ENCODE measurements around the gene HMX1.

The HMX1 gene

DNA sequence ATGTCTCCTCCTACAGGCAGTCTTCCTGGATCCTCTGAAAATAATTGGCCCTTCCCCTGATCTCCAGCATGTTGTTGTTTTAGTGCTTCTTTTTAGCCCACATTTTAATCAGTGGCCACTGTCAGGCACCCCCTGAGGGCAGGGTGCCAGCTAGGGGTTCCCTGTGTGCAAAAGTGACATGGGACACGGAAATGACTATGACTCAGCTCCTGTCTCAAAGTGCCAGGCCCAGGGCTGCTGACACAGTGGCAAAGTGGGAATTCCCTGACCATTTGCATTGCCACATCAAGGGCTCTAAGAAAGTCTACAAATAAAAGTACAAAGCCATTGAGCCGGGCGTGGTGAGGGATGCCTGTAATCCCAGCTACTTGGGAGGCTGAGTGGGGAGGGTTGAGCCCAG, 24.8 kb downstream of the HMX1 start:
- H3K27ac ChIP-seq, result no peak overlapping the region
- peak; percentile 1 for DNase-seq
- TF ChIP-seq, protein P1, sequence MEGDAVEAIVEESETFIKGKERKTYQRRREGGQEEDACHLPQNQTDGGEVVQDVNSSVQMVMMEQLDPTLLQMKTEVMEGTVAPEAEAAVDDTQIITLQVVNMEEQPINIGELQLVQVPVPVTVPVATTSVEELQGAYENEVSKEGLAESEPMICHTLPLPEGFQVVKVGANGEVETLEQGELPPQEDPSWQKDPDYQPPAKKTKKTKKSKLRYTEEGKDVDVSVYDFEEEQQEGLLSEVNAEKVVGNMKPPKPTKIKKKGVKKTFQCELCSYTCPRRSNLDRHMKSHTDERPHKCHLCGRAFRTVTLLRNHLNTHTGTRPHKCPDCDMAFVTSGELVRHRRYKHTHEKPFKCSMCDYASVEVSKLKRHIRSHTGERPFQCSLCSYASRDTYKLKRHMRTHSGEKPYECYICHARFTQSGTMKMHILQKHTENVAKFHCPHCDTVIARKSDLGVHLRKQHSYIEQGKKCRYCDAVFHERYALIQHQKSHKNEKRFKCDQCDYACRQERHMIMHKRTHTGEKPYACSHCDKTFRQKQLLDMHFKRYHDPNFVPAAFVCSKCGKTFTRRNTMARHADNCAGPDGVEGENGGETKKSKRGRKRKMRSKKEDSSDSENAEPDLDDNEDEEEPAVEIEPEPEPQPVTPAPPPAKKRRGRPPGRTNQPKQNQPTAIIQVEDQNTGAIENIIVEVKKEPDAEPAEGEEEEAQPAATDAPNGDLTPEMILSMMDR (IDR thresholded peaks at IDR 0.05; ENCODE audit: low read depth, low read length), result no peak
- no peaks in the 10 kb centered on the region for H3K27me3 ChIP-seq (ENCODE audit: insufficient read depth, low read depth, severe bottlenecking)
- peaks cover 5% of the 10 kb centered on the region for H3K9me3 ChIP-seq (ENCODE audit: severe bottlenecking)
- no peak overlapping the region for H3K4me3 ChIP-seq (ENCODE audit: low read depth, low read length)
- H3K36me3 ChIP-seq, result peaks cover 15% of the 10 kb centered on the region

DNA sequence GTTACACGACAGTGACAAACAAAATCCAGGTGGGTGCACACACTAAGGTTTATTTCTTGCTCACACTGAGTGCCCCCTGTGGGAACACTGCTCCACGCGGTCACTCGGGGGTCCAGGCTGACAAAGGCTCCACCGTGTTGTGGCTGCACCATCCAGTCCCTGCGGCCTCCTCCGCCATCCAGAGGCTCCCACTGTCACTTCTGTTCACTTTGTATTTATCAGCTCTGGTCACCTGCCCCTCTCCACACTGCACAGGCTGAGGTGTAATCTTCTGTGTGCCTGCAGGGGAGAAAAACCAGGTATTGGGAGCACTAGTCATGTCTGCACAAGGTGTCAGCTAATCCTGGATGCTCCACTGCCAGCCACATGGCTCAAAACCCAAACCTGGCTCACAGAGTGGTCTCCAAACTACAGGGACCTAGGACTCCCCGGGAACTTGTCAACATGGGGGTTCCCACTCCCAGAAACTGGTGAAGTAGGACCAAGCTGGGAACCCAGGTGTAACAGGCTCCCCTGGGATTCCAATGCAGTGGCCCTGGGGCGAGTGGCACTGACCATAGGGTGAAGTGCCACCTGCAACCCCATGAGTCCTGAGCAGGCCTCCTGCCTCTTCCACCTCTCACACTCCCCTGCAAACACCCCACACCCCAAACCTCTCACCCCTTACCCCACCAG, 25.5 kb downstream of the HMX1 start:
- Histone ChIP-seq H3K36me3 (peaks cover 15% of the 10 kb centered on the region), H3K27me3 (ENCODE audit: insufficient read depth, low read depth, severe bottlenecking) (no peaks in the 10 kb centered on the region), H3K9me3 (ENCODE audit: severe bottlenecking) (peaks cover 5% of the 10 kb centered on the region), H3K27ac (no peak overlapping the region), H3K4me3 (ENCODE audit: low read depth, low read length) (no peak overlapping the region)
- DNase-seq, result peak; percentile 4
- TF ChIP-seq, protein P1 (IDR thresholded peaks at IDR 0.05; ENCODE audit: low read depth, low read length), result no peak

DNA sequence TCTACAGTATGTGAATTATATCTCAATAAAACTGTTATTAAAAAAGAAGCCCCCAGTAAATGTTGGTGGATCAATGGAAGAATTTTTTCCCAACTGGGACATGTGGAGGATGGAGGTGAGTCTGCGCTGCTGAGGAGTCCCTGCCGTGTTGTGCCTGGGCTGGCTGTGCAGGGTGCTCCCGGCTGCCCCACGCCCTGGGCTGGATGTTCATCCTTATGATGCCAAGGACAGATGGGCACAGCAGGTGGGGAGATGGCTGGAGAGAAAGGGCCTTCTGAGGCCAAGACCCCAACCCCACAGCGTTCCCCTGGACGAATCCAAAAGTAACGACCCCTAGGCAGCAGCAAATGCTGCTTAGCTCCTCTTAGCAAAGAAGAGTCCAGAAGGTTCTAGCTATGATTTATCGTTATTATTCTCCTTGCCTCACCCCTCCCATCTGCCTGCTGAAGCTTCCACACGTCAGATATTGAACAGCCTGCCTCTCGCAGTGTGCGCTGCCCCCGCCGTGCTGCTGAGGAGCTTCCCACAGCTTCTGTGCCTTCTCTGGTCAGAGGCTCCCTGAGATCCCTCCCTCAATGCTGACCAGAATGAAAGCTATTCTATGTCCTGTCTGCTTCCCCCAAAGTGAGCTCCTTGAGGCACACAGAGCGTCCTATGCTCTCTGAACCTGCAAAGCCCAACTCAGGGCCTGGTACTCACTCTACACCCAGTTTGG, 26.5 kb downstream of the HMX1 start:
- Histone ChIP-seq H3K36me3 (peaks cover 15% of the 10 kb centered on the region), H3K4me3 (ENCODE audit: low read depth, low read length) (no peak overlapping the region), H3K27ac (no peak overlapping the region), H3K27me3 (ENCODE audit: insufficient read depth, low read depth, severe bottlenecking) (no peaks in the 10 kb centered on the region), H3K9me3 (ENCODE audit: severe bottlenecking) (peaks cover 5% of the 10 kb centered on the region)
- TF ChIP-seq, protein P1 (IDR thresholded peaks at IDR 0.05; ENCODE audit: low read depth, low read length), result no peak
- DNase-seq, result peak; percentile 5

DNA sequence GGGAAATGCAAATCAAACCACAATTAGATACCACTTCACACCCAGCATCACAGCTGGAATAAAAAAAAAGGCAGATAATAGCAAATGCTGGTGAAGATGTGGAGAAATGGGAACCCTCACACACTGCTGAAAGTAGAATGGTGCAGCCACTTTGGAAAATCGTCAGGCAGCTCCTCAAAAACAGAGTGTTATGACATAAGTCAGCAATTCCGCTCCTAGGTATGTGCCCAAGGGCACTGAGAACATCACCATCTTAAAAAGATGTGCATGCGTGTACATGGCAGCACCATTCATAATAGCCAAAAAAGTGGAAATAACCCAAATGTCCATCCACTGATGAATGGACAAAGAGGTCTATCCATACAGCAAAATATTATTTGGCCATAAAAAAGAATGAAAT, 28.0 kb downstream of the HMX1 start:
- Histone ChIP-seq H3K27me3 (ENCODE audit: insufficient read depth, low read depth, severe bottlenecking) (no peaks in the 10 kb centered on the region), H3K36me3 (peaks cover 8% of the 10 kb centered on the region), H3K9me3 (ENCODE audit: severe bottlenecking) (peaks cover 5% of the 10 kb centered on the region), H3K27ac (no peak overlapping the region), H3K4me3 (ENCODE audit: low read depth, low read length) (no peak overlapping the region)
- no peak for DNase-seq
- TF ChIP-seq, protein P1 (IDR thresholded peaks at IDR 0.05; ENCODE audit: low read depth, low read length), result no peak

DNA sequence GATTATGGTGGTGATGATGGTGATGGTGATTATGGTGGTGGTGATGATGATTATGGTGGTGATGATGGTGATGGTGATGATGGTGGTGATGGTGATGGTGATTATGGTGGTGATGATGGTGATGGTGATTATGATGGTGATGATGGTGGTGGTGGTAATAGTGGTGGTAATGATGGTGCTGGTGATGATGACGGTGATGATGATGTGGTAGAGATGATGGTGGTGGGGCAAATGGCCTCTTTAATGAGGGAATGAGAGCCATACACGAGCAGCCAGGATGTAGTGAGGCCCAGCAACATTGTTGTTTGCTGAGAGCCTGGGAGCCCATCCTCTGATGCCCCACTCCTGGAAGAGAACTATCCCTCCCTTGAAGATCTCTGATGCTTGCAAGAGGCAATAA, 29.0 kb downstream of the HMX1 start:
- Histone ChIP-seq H3K27me3 (ENCODE audit: insufficient read depth, low read depth, severe bottlenecking) (no peaks in the 10 kb centered on the region), H3K4me3 (ENCODE audit: low read depth, low read length) (no peak overlapping the region), H3K36me3 (peaks cover 6% of the 10 kb centered on the region), H3K9me3 (ENCODE audit: severe bottlenecking) (peaks cover 5% of the 10 kb centered on the region), H3K27ac (no peak overlapping the region)
- TF ChIP-seq, protein P1 (IDR thresholded peaks at IDR 0.05; ENCODE audit: low read depth, low read length), result no peak
- DNase-seq, result no peak
